ENCODE measurements around the gene HPD. TPM values are rescaled to one million over a fixed set of nuclear protein-coding genes. Genes with fewer than 3 reads are reported as not detected.
A peak's percentile ranks its signal among the peaks of the same experiment; 100 is the strongest.

Gene HPD
- total and polyA plus RNA-seq, 5 donors from 2014 or later: not detected

- peaks cover 10 to 52% (median 34%) of the 10 kb centered on the region in 4 donors for H3K4me1 Mint-ChIP-seq
- H3K36me3 ChIP-seq (ENCODE audit: control insufficient read depth, insufficient read depth, low read length): peaks cover 33% of the 10 kb centered on the region
Measured at GRCh38 chr12:121806546-121807423, 51.9 kb downstream of the HPD start.

GRCh38 chr12:121806009-121806545 is 52.6 kb downstream of the HPD start:
- H3K9me3 Mint-ChIP-seq: no peaks in the 10 kb centered on the region
- DNase-seq: peak in 2 of 3 donors; percentile 41
- no peaks in the 10 kb centered on the region for H3K27me3 ChIP-seq (ENCODE audit: control insufficient read depth, insufficient read depth, low read length)
- peaks cover 11% of the 10 kb centered on the region for H3K27me3 Mint-ChIP-seq
- H3K36me3 Mint-ChIP-seq: peaks cover 31% of the 10 kb centered on the region
- H3K27ac ChIP-seq (ENCODE audit: insufficient read depth, low read length, poor library complexity, severe bottlenecking): peak overlapping the region; percentile 73
- H3K4me3 ChIP-seq (ENCODE audit: low read depth, low read length): peak overlapping the region; percentile 89
- H3K4me3 Mint-ChIP-seq: peak overlapping the region; percentile 91 to 99 (median 98)
- peaks cover 66% of the 10 kb centered on the region for H3K4me1 ChIP-seq (ENCODE audit: control insufficient read depth, insufficient read depth, low read length, poor library complexity, severe bottlenecking)
- peaks cover 9 to 45% (median 34%) of the 10 kb centered on the region in 4 donors for H3K4me1 Mint-ChIP-seq
- no peaks in the 10 kb centered on the region for H3K9me3 ChIP-seq (ENCODE audit: control insufficient read depth in 2 of 2, low read length in 2 of 2)
- no peak for ATAC-seq (ENCODE audit: low read depth in 2 of 2)
- peaks cover 32% of the 10 kb centered on the region for H3K36me3 ChIP-seq (ENCODE audit: control insufficient read depth, insufficient read depth, low read length)
- peak overlapping the region; percentile 86 to 93 (median 93) for H3K27ac Mint-ChIP-seq

More at GRCh38 chr12:121806546-121807423, 51.9 kb downstream of the HPD start:
- peaks cover 72% of the 10 kb centered on the region for H3K4me1 ChIP-seq (ENCODE audit: control insufficient read depth, insufficient read depth, low read length, poor library complexity, severe bottlenecking)
- H3K9me3 Mint-ChIP-seq: no peaks in the 10 kb centered on the region
- no peaks in the 10 kb centered on the region for H3K9me3 ChIP-seq (ENCODE audit: control insufficient read depth in 2 of 2, low read length in 2 of 2)
- peak overlapping the region; percentile 91 to 99 (median 98) for H3K4me3 Mint-ChIP-seq
- H3K36me3 Mint-ChIP-seq: peaks cover 27% of the 10 kb centered on the region
- ATAC-seq (ENCODE audit: low read depth in 2 of 2) (no peak), DNase-seq (no peak)
- peak overlapping the region; percentile 73 for H3K27ac ChIP-seq (ENCODE audit: insufficient read depth, low read length, poor library complexity, severe bottlenecking)
- H3K27me3 ChIP-seq (ENCODE audit: control insufficient read depth, insufficient read depth, low read length): no peaks in the 10 kb centered on the region
- peaks cover 4% of the 10 kb centered on the region for H3K27me3 Mint-ChIP-seq
- H3K4me3 ChIP-seq (ENCODE audit: low read depth, low read length): peak overlapping the region; percentile 89
- H3K27ac Mint-ChIP-seq: peak overlapping the region; percentile 86 to 93 (median 93)

DNA sequence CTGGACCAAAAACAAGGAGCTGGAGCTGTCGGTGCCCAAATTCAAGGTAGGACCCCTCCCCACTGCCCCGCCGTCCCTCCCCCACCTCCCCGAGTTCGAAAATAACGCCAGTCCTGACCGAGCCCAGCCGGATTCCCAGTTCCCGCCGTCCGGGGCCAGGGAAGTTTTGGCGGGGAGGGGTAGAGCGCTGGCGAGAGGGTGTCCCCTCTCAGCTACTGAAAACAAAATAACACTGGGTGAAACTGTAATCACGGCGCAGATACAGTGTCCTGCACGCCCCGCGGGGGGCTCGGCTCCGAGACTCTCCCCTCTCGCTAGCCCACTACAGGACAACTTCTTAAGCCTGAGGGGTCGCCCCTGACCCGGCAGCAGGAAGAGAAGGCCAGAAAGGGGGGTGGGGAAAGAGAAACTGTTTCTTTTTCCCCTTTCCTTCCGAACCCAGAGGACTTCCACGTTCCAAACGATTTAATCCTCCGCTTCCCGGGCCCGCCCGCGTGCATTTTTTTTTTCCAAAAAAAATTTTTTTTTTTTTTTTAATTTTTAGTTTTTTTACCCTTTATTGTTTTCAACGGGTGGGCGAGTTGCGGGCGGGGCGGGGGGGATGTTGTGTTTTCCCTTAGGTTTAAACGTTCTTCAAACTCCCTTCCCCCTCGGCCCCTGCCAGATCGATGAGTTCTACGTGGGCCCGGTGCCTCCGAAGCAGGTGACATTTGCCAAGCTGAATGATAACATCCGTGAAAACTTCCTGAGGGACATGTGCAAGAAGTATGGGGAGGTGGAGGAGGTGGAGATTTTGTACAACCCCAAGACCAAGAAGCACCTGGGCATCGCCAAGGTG is 53.3 kb downstream of the HPD start:
- peak in 2 of 3 donors; percentile 39 to 41 for DNase-seq
- H3K27ac ChIP-seq (ENCODE audit: insufficient read depth, low read length, poor library complexity, severe bottlenecking): peak overlapping the region; percentile 73
- peaks cover 26% of the 10 kb centered on the region for H3K36me3 Mint-ChIP-seq
- H3K4me3 ChIP-seq (ENCODE audit: low read depth, low read length): peak overlapping the region; percentile 89
- no peaks in the 10 kb centered on the region for H3K9me3 Mint-ChIP-seq
- H3K36me3 ChIP-seq (ENCODE audit: control insufficient read depth, insufficient read depth, low read length): peaks cover 25% of the 10 kb centered on the region
- peaks cover 11% of the 10 kb centered on the region for H3K27me3 Mint-ChIP-seq
- peak overlapping the region; percentile 86 to 98 (median 92) for H3K27ac Mint-ChIP-seq
- H3K4me1 Mint-ChIP-seq: peaks cover 5 to 44% (median 29%) of the 10 kb centered on the region in 4 donors
- H3K4me3 Mint-ChIP-seq: peak overlapping the region; percentile 91 to 99 (median 98)
- H3K9me3 ChIP-seq (ENCODE audit: control insufficient read depth in 2 of 2, low read length in 2 of 2): no peaks in the 10 kb centered on the region
- ATAC-seq (ENCODE audit: low read depth in 2 of 2): no peak
- H3K4me1 ChIP-seq (ENCODE audit: control insufficient read depth, insufficient read depth, low read length, poor library complexity, severe bottlenecking): peaks cover 59% of the 10 kb centered on the region
- no peaks in the 10 kb centered on the region for H3K27me3 ChIP-seq (ENCODE audit: control insufficient read depth, insufficient read depth, low read length)

- DNase-seq (peak; percentile 54 to 72 (median 57)), ATAC-seq (ENCODE audit: low read depth in 2 of 2) (no peak)
- Mint-ChIP-seq H3K27me3 (peaks cover 12% of the 10 kb centered on the region), H3K4me3 (peak overlapping the region; percentile 91 to 98 (median 96)), H3K27ac (peak overlapping the region; percentile 89 to 98 (median 92)), H3K4me1 (peaks cover 5 to 43% (median 26%) of the 10 kb centered on the region in 4 donors), H3K36me3 (peaks cover 24% of the 10 kb centered on the region), H3K9me3 (no peaks in the 10 kb centered on the region)
- peak overlapping the region; percentile 73 for H3K27ac ChIP-seq (ENCODE audit: insufficient read depth, low read length, poor library complexity, severe bottlenecking)
- H3K36me3 ChIP-seq (ENCODE audit: control insufficient read depth, insufficient read depth, low read length): peaks cover 21% of the 10 kb centered on the region
- peaks cover 50% of the 10 kb centered on the region for H3K4me1 ChIP-seq (ENCODE audit: control insufficient read depth, insufficient read depth, low read length, poor library complexity, severe bottlenecking)
- no peaks in the 10 kb centered on the region for H3K27me3 ChIP-seq (ENCODE audit: control insufficient read depth, insufficient read depth, low read length)
- peak overlapping the region; percentile 41 for H3K4me3 ChIP-seq (ENCODE audit: low read depth, low read length)
- no peaks in the 10 kb centered on the region for H3K9me3 ChIP-seq (ENCODE audit: control insufficient read depth in 2 of 2, low read length in 2 of 2)
Measured at GRCh38 chr12:121804417-121805111, 54.1 kb downstream of the HPD start.

DNA sequence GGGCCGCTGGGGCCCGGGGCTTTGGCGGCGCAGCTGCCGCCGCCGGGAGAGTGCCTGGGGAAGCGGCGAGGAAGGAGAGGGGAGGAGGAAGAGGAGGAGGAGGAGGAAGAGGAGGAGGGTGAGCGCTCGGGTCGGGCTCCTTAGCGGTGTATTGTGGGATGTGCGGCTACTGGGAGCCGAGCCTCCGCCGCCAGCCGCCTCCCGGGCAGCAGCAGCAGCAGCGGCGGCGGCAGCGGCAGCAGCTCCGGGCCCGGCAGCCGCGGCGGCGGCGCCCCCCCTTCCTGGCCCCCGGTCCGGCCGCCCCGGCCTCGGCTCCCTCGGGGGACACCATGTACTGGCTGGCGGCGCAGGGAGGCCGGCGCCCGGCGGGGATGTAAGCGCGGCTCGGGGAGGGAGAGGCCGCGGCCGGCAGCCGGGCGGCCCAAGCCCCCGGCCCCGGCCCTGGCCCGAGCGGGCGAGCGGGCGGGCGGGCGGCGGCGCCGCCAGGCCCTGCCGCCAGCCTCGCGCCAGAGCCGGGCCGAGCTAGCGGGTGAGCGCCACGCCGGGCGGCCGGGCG is 54.7 kb downstream of the HPD start, which contains the start of gene SETD1B:
Gene SETD1B (plus strand): TSS at position 149 of the 556 bp plus-strand sequence. CDS start 729 bp downstream, outside the sequence.
- peak within 1 kb of the TSS; percentile 99 to 100 (median 99) for H3K27ac Mint-ChIP-seq
- H3K27me3 Mint-ChIP-seq: peaks cover 18% of the 10 kb centered on the region
- no peak for ATAC-seq (ENCODE audit: low read depth in 2 of 2)
- Histone ChIP-seq H3K9me3 (ENCODE audit: control insufficient read depth in 2 of 2, low read length in 2 of 2) (no peaks in the 10 kb centered on the region), H3K4me1 (ENCODE audit: control insufficient read depth, insufficient read depth, low read length, poor library complexity, severe bottlenecking) (peaks cover 55% of the 10 kb centered on the region), H3K36me3 (ENCODE audit: control insufficient read depth, insufficient read depth, low read length) (peaks cover 15% of the 10 kb centered on the region), H3K27ac (ENCODE audit: insufficient read depth, low read length, poor library complexity, severe bottlenecking) (peak within 1 kb of the TSS; percentile 94), H3K4me3 (ENCODE audit: low read depth, low read length) (peak within 1 kb of the TSS; percentile 93), H3K27me3 (ENCODE audit: control insufficient read depth, insufficient read depth, low read length) (no peaks in the 10 kb centered on the region)
- H3K4me1 Mint-ChIP-seq: peaks cover 0 to 41% (median 26%) of the 10 kb centered on the region in 4 donors
- peak; percentile 44 to 74 (median 52) for DNase-seq
- H3K9me3 Mint-ChIP-seq: no peaks in the 10 kb centered on the region
- peak within 1 kb of the TSS; percentile 95 to 100 (median 98) for H3K4me3 Mint-ChIP-seq
- H3K36me3 Mint-ChIP-seq: peaks cover 22% of the 10 kb centered on the region

GRCh38 chr12:121802843-121803698 is 55.6 kb downstream of the HPD start:
- peak overlapping the region; percentile 95 to 100 (median 97) for H3K4me3 Mint-ChIP-seq
- peak overlapping the region; percentile 94 for H3K27ac ChIP-seq (ENCODE audit: insufficient read depth, low read length, poor library complexity, severe bottlenecking)
- peak; percentile 55 to 60 for ATAC-seq (ENCODE audit: low read depth in 2 of 2)

More at GRCh38 chr12:121802843-121803698, 55.6 kb downstream of the HPD start:
- Histone ChIP-seq H3K4me3 (ENCODE audit: low read depth, low read length) (peak overlapping the region; percentile 93), H3K9me3 (ENCODE audit: control insufficient read depth in 2 of 2, low read length in 2 of 2) (no peaks in the 10 kb centered on the region), H3K27me3 (ENCODE audit: control insufficient read depth, insufficient read depth, low read length) (no peaks in the 10 kb centered on the region), H3K36me3 (ENCODE audit: control insufficient read depth, insufficient read depth, low read length) (peaks cover 15% of the 10 kb centered on the region), H3K4me1 (ENCODE audit: control insufficient read depth, insufficient read depth, low read length, poor library complexity, severe bottlenecking) (peaks cover 55% of the 10 kb centered on the region)
- Mint-ChIP-seq H3K36me3 (peaks cover 25% of the 10 kb centered on the region), H3K27me3 (peaks cover 21% of the 10 kb centered on the region), H3K9me3 (no peaks in the 10 kb centered on the region), H3K27ac (peak overlapping the region; percentile 99 to 100 (median 99)), H3K4me1 (peaks cover 0 to 43% (median 27%) of the 10 kb centered on the region in 4 donors)
- DNase-seq: peak; percentile 80 to 98 (median 95)
